NB4 (cell line): Measurements from ENCODE around the gene PPRC1.
A peak's percentile ranks its signal among the peaks of the same experiment; 100 is the strongest.

Source experiments
- DNase-seq: peaks from one replicate; pipeline ENCODE4 v3.0.0; 2010; ENCODE audit warnings: low read depth
- H3K4me3 ChIP-seq: one replicate; pipeline ENCODE4 v1.5.1; 2011; ENCODE audit warnings: mild to moderate bottlenecking, low read depth, low read length, moderate library complexity
- MYC ChIP-seq: IDR thresholded peaks from 2 replicates; pipeline ENCODE4 v1.6.1; 2011; ENCODE audit warnings: low read depth, low read length
- POLR2A ChIP-seq: IDR thresholded peaks from 2 replicates; pipeline ENCODE4 v1.6.1; 2011; ENCODE audit warnings: mild to moderate bottlenecking; ENCODE audit not compliant: insufficient read length; ENCODE audit errors: extremely low read depth
- TF ChIP-seq, protein P1 (sequence below): IDR thresholded peaks from one replicate; pipeline ENCODE4 v1.5.1; 2012; ENCODE audit warnings: low read depth, low read length
- TF ChIP-seq, protein P2 (sequence below): IDR thresholded peaks from 2 replicates; pipeline ENCODE4 v1.6.1; 2011; ENCODE audit warnings: low read depth, low read length

PPRC1 gene

DNA sequence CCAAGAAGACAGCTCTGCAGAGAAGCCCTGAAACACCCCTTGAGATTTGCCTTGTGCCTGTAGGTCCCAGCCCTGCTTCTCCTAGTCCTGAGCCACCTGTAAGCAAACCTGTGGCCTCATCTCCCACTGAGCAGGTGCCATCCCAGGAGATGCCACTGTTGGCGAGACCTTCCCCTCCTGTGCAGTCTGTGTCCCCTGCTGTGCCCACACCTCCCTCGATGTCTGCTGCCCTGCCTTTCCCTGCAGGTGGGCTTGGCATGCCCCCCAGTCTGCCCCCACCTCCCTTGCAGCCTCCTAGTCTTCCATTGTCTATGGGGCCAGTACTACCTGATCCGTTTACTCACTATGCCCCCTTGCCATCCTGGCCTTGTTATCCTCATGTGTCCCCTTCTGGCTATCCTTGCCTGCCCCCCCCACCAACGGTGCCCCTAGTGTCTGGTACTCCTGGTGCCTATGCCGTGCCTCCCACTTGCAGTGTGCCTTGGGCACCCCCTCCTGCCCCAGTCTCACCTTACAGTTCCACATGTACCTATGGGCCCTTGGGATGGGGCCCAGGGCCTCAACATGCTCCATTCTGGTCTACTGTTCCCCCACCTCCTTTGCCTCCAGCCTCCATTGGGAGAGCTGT lies 8.2 kb downstream of the PPRC1 start:
- DNase-seq = no peak
- TF ChIP-seq MYC (no peak), POLR2A (no peak)
- TF ChIP-seq, protein P1, sequence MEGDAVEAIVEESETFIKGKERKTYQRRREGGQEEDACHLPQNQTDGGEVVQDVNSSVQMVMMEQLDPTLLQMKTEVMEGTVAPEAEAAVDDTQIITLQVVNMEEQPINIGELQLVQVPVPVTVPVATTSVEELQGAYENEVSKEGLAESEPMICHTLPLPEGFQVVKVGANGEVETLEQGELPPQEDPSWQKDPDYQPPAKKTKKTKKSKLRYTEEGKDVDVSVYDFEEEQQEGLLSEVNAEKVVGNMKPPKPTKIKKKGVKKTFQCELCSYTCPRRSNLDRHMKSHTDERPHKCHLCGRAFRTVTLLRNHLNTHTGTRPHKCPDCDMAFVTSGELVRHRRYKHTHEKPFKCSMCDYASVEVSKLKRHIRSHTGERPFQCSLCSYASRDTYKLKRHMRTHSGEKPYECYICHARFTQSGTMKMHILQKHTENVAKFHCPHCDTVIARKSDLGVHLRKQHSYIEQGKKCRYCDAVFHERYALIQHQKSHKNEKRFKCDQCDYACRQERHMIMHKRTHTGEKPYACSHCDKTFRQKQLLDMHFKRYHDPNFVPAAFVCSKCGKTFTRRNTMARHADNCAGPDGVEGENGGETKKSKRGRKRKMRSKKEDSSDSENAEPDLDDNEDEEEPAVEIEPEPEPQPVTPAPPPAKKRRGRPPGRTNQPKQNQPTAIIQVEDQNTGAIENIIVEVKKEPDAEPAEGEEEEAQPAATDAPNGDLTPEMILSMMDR = no peak
- TF ChIP-seq, protein P2, sequence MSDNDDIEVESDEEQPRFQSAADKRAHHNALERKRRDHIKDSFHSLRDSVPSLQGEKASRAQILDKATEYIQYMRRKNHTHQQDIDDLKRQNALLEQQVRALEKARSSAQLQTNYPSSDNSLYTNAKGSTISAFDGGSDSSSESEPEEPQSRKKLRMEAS = no peak
- H3K4me3 ChIP-seq = no peak overlapping the region

DNA sequence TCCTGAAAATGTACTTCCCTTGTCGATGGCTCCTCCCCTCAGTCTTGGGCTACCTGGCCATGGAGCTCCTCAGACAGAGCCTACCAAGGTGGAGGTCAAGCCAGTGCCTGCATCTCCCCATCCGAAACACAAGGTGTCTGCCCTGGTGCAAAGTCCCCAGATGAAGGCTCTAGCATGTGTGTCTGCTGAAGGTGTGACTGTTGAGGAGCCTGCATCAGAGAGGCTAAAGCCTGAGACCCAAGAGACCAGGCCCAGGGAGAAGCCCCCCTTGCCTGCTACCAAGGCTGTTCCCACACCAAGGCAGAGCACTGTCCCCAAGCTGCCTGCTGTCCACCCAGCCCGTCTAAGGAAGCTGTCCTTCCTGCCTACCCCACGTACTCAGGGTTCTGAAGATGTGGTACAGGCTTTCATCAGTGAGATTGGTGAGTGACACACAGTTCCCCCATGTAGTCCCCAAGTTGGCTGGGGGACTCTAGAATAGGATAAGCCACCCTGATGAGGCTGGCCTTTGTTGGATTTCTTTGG lies 8.8 kb downstream of the PPRC1 start:
- TF ChIP-seq, protein P2 = no peak
- TF ChIP-seq POLR2A = peak; percentile 18
- TF ChIP-seq MYC = no peak
- TF ChIP-seq, protein P1 = no peak
- H3K4me3 ChIP-seq = no peak overlapping the region
- no peak for DNase-seq

DNA sequence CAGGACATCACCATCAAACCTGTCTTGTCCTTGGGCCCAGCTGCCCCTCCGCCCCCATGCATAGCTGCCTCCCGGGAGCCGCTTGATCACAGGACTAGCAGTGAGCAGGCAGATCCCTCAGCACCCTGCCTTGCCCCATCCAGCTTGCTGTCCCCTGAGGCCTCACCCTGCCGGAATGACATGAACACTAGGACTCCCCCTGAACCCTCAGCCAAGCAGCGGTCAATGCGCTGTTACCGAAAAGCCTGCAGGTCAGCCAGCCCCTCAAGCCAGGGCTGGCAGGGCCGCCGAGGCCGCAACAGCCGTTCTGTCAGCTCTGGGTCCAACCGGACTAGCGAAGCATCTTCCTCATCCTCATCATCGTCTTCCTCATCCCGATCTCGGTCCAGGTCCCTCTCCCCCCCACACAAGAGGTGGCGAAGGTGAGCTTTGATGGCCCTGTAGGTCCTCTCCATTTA lies 14.2 kb downstream of the PPRC1 start:
- TF ChIP-seq, protein P2 = no peak
- TF ChIP-seq, protein P1 = no peak
- no peak for TF ChIP-seq POLR2A
- no peak for TF ChIP-seq MYC
- no peak for DNase-seq
- no peak overlapping the region for H3K4me3 ChIP-seq

DNA sequence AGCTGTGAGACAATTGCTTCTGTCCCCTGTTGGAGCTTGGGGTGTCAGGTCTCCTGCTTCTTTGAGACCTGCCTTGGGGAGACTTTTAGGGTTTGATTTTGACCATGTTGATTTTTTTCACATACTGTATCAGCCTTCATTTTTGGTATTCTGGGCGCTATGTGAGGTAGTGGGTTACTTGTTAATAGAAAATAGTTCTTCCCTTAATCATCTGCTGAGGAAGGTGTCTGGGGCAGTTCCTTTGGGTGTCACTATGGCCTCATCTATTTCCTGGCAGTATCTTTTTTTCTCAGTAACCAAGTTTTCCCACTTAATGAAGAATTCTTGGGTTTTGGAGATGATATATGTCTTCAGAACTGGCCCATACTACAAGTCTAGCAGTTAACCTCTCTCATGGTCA lies 14.7 kb downstream of the PPRC1 start:
- TF ChIP-seq, protein P1 = no peak
- TF ChIP-seq, protein P2 = no peak
- TF ChIP-seq MYC = no peak
- no peak for TF ChIP-seq POLR2A
- H3K4me3 ChIP-seq = no peak overlapping the region
- no peak for DNase-seq

DNA sequence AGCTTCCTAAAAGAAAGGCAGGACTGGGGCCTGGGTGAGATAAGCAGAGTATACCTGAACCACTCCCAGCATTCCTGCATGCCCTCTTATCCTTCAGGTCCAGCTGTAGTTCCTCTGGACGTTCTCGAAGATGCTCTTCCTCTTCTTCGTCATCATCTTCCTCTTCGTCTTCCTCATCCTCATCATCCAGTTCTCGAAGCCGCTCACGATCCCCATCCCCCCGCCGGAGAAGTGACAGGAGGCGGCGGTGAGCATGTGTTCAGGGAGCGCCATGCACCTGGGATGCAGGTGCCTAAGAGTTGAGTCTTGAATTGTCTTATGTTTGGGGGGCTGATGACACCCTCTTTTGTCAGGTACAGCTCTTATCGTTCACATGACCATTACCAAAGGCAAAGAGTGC lies 15.4 kb downstream of the PPRC1 start:
- TF ChIP-seq MYC = no peak
- TF ChIP-seq, protein P1 = no peak
- DNase-seq = no peak
- no peak overlapping the region for H3K4me3 ChIP-seq
